B cell (primary cell): ENCODE measurements around the gene ITGA2B. TPM values are rescaled to one million over a fixed set of nuclear protein-coding genes. Genes with fewer than 3 reads are reported as not detected.

Experiments
- ATAC-seq: fragments of 200-7000 bp; cut with Tn5 transposase; one replicate; pipeline ENCODE4 v1.10.0; 2021; ENCODE audit warnings: low read depth, mild to moderate bottlenecking, moderate number of reproducible peaks, moderate library complexity
- CTCF ChIA-PET: fragments of 350-600 bp; sonication (Branson Sonifier 250); formaldehyde crosslinking; loops from one replicate; lab custom pipeline; 2021; ENCODE audit warnings: antibody characterized with exemption, inconsistent platforms; lab: Charles Lee
- POLR2A ChIA-PET: fragments of 350-600 bp; sonication (Branson Sonifier 250); formaldehyde crosslinking; loops from one replicate; lab custom pipeline; 2021; ENCODE audit warnings: antibody characterized with exemption; lab: Charles Lee
- DNase-seq: peaks from one replicate; pipeline ENCODE4 v3.0.0; 2013
- H2AFZ ChIP-seq: 2 replicates; pipeline ENCODE4 v1.6.1; 2012; ENCODE audit warnings: mild to moderate bottlenecking, low read depth, low read length; ENCODE audit not compliant: insufficient read depth, poor library complexity, severe bottlenecking
- H3K27ac ChIP-seq, 2 donors: 1 replicate in 1 of 2; 2 replicates in 1 of 2; pipeline ENCODE4 v1.5.1; 2012 to 2013; ENCODE audit warnings: low read length in 2 of 2, mild to moderate bottlenecking in 2 of 2, moderate library complexity in 1 of 2
- H3K27me3 ChIP-seq, 4 experiments: fragments of 200-600 bp in 1 of 4; sonication (generic) in 1 of 4; replicated peaks in 1 of 4; 1 replicate in 2 of 4; 2 replicates in 2 of 4; pipeline versions ENCODE4 v1.6.1 to v1.7.0; 2013 to 2016; ENCODE audit warnings: low read length in 3 of 4, mild to moderate bottlenecking in 2 of 4, mixed read lengths in 1 of 4, moderate library complexity in 1 of 4; ENCODE audit not compliant: insufficient read depth in 4 of 4, control insufficient read depth in 3 of 4; ENCODE audit errors: control extremely low read depth in 1 of 4
- H3K36me3 ChIP-seq, 2 experiments: replicated peaks in 1 of 2; 1 replicate in 1 of 2; 2 replicates in 1 of 2; pipeline versions ENCODE4 v1.6.1 to v1.7.1; 2013; ENCODE audit warnings: low read length in 1 of 2; ENCODE audit not compliant: insufficient read depth in 2 of 2, control insufficient read depth in 1 of 2; ENCODE audit errors: control extremely low read depth in 1 of 2, extremely low read depth in 1 of 2
- H3K4me1 ChIP-seq, 2 donors: fragments of 200-600 bp in 1 of 2; sonication (generic) in 1 of 2; 1 replicate in 1 of 2; 2 replicates in 1 of 2; pipeline versions ENCODE4 v1.5.1 to v1.6.1; 2013 to 2017; ENCODE audit warnings: low read length in 2 of 2; ENCODE audit not compliant: control insufficient read depth in 2 of 2, insufficient read depth in 2 of 2
- H3K4me2 ChIP-seq: replicated peaks from 2 replicates; pipeline ENCODE3; 2012; ENCODE audit warnings: mild to moderate bottlenecking, low read depth, low read length; ENCODE audit not compliant: poor library complexity, severe bottlenecking
- H3K4me3 ChIP-seq, 5 experiments: fragments of 200-600 bp in 1 of 5; sonication (generic) in 1 of 5; 1 replicate in 3 of 5; 2 replicates in 2 of 5; pipeline versions ENCODE4 v1.5.1 to v1.7.0; 2011 to 2016; ENCODE audit warnings: low read length in 4 of 5, mild to moderate bottlenecking in 4 of 5, low read depth in 2 of 5, control low read depth in 1 of 5, moderate library complexity in 1 of 5; ENCODE audit not compliant: insufficient read depth in 1 of 5; ENCODE audit errors: control extremely low read depth in 1 of 5, extremely low read depth in 1 of 5
- H3K79me2 ChIP-seq: fragments of 200-600 bp; sonication (generic); one replicate; pipeline ENCODE4 v1.6.0; 2016; ENCODE audit warnings: low read length; ENCODE audit not compliant: control insufficient read depth, insufficient read depth
- H3K9ac ChIP-seq: fragments of 200-600 bp; sonication (generic); 2 replicates; pipeline ENCODE4 v1.6.1; 2017; ENCODE audit warnings: mild to moderate bottlenecking, low read length, moderate library complexity
- H3K9me3 ChIP-seq, 3 donors: one replicate each; pipeline versions ENCODE4 v1.6.1 to v1.7.1; 2013; ENCODE audit warnings: low read length in 2 of 3; ENCODE audit not compliant: control insufficient read depth in 2 of 3, insufficient read depth in 1 of 3; ENCODE audit errors: control extremely low read depth in 1 of 3
- H4K20me1 ChIP-seq: 2 replicates; pipeline ENCODE4 v1.6.0; 2012; ENCODE audit warnings: mild to moderate bottlenecking, low read length; ENCODE audit not compliant: insufficient read depth, control insufficient read depth, poor library complexity, severe bottlenecking
- H3K27ac Mint-ChIP-seq: one replicate; pipeline ENCODE4 v1.8.0; 2021; ENCODE audit warnings: mixed read lengths
- H3K27me3 Mint-ChIP-seq: one replicate; pipeline ENCODE4 v1.8.0; 2021; ENCODE audit warnings: mixed read lengths
- H3K4me1 Mint-ChIP-seq: one replicate; pipeline ENCODE4 v1.8.0; 2021; ENCODE audit warnings: mixed read lengths
- H3K4me3 Mint-ChIP-seq: one replicate; pipeline ENCODE4 v1.8.0; 2021; ENCODE audit warnings: mixed read lengths
- H3K9me3 Mint-ChIP-seq: one replicate; pipeline ENCODE4 v1.8.0; 2022; ENCODE audit warnings: mixed read lengths; ENCODE audit not compliant: insufficient read depth
- CTCF ChIP-seq: fragments of 200-600 bp; IDR thresholded peaks from one replicate; pipeline ENCODE4 v1.8.0; 2022; ENCODE audit warnings: antibody characterized with exemption, mild to moderate bottlenecking
- EZH2 ChIP-seq: IDR thresholded peaks from 2 replicates; pipeline ENCODE4 v1.6.1; 2012; ENCODE audit warnings: borderline replicate concordance, low read depth, mild to moderate bottlenecking, moderate library complexity, low read length; ENCODE audit not compliant: insufficient read depth, poor library complexity, severe bottlenecking
- WGBS: methylation state at CpG from one replicate; pipeline ENCODE4 v1.1.5; 2013; ENCODE audit warnings: missing lambda C conversion rate; ENCODE audit not compliant: insufficient coverage; 5-methylcytosine and 5-hydroxymethylcytosine counted together
- intact Hi-C: fragments of 100-400 bp; cut with micrococcal nuclease; formaldehyde crosslinking; loops from one replicate; pipeline ENCODE4 v1.10.0; 2022
- polyA plus RNA-seq: library from polyadenylated mRNA; depleted of rRNA; stranded (reverse); fragments of >200 nt; gene quantifications from 2 replicates; pipeline ENCODE4 v1.2.3, GENCODE V29; 2012
- total RNA-seq, 2 donors: library from RNA; stranded (reverse); fragments of 120-200 nt in 1 of 2; gene quantifications; 1 replicate in 1 of 2; 2 replicates in 1 of 2; pipeline versions ENCODE4 v1.2.3 to v1.2.4, GENCODE V29; 2013 to 2022

Gene ITGA2B
- total and polyA plus RNA-seq, 2 donors (not counting 1 experiment from before 2014, with no cell fraction given), result 0.15 to 0.20 TPM

DNA sequence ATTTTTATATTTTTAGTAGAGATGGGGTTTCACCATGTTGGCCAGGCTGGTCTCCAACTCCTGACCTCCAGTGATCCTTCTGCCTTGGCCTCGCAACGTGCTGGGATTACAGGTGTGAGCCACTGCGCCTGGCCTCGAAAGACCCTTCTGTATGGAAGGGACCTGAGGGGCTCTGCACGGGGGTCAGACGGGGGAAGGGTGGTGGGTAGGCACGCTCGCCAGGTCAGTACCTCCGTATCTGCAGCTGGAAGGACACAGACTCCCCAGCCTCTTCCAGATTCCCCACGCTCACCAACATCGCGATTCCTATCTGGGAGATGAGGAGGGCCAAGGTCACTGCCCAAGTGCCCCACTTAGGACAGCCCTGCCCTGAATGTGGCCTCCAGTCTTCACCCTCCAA is 12.7 kb downstream of the ITGA2B start:
- intact Hi-C loops, result no loop called here
- no peaks in the 10 kb centered on the region for H3K79me2 ChIP-seq
- peaks cover 29% of the 10 kb centered on the region for H3K27me3 Mint-ChIP-seq
- ChIA-PET POLR2A (no interaction called here), CTCF (interaction anchor here (1.7 kb wide), 1 partner anchor 13 kb away, joined by 4 read pairs; the partner anchor contains the start of gene FAM171A2)
- no peak overlapping the region for H3K4me3 Mint-ChIP-seq
- peaks cover 0 to 20% (median 0%) of the 10 kb centered on the region in 4 experiments for H3K27me3 ChIP-seq
- ATAC-seq (no peak), DNase-seq (no peak)
- H4K20me1 ChIP-seq, result no peaks in the 10 kb centered on the region
- no peak overlapping the region for H3K4me3 ChIP-seq
- no peak overlapping the region for H3K27ac ChIP-seq
- H3K4me1 Mint-ChIP-seq, result peaks cover 3% of the 10 kb centered on the region
- TF ChIP-seq EZH2 (no peak), CTCF (no peak)
- no peak overlapping the region for H3K27ac Mint-ChIP-seq
- no peak overlapping the region for H3K4me2 ChIP-seq
- H3K4me1 ChIP-seq, result no peaks in the 10 kb centered on the region
- H3K36me3 ChIP-seq, result no peaks in the 10 kb centered on the region
- 86% methylated on average over 7 of the region's 12 CpGs for WGBS
- no peak overlapping the region for H3K9ac ChIP-seq
- no peak overlapping the region for H2AFZ ChIP-seq
- H3K9me3 ChIP-seq, result no peaks in the 10 kb centered on the region
- H3K9me3 Mint-ChIP-seq, result no peaks in the 10 kb centered on the region

DNA sequence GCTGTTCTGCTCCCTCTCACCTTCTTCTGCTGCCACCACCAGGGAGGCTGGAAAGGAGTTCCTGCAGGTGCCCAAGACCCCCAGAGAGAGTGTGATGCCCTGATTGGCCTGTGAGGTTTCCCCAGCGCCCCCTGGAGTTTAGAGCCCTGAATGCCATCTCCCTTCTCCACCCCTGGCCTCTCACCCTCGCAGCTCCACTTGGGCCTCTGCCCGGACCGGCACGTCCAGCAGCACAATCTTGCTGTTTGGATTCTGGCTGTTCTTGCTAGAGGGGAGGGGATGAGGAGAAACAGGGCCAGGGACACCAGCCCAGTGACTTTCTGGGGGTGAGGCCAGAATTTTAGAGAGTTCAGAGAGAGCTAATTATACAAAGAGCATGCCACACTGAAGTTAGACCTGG is 13.3 kb downstream of the ITGA2B start:
- WGBS, result 54% methylated on average over 2 of the region's 5 CpGs
- no peak for TF ChIP-seq EZH2
- peak; percentile 34 for TF ChIP-seq CTCF
- DNase-seq (no peak), ATAC-seq (no peak)
- Histone ChIP-seq H3K79me2 (no peaks in the 10 kb centered on the region), H3K27me3 (peaks cover 0 to 20% (median 0%) of the 10 kb centered on the region in 4 experiments), H3K4me2 (no peak overlapping the region), H3K9me3 (no peaks in the 10 kb centered on the region), H3K9ac (no peak overlapping the region), H4K20me1 (no peaks in the 10 kb centered on the region), H3K4me3 (no peak overlapping the region), H3K4me1 (no peaks in the 10 kb centered on the region), H2AFZ (no peak overlapping the region), H3K27ac (no peak overlapping the region), H3K36me3 (no peaks in the 10 kb centered on the region)
- Mint-ChIP-seq H3K9me3 (no peaks in the 10 kb centered on the region), H3K4me1 (peaks cover 3% of the 10 kb centered on the region), H3K27ac (no peak overlapping the region), H3K4me3 (no peak overlapping the region), H3K27me3 (peaks cover 31% of the 10 kb centered on the region)
- CTCF ChIA-PET, result interaction anchor here (1.7 kb wide), 1 partner anchor 13 kb away, joined by 4 read pairs; the partner anchor contains the start of gene FAM171A2
- POLR2A ChIA-PET, result interaction anchor here (0.5 kb wide), 1 partner anchor 151 kb away, joined by 3 read pairs; no protein-coding TSS in a partner anchor
- intact Hi-C loops, result no loop called here
